ENCODE measurements around the gene SPG7. TPM values are rescaled to one million over a fixed set of nuclear protein-coding genes. Genes with fewer than 3 reads are reported as not detected.

The SPG7 gene
- 538 and 821 TPM in 2 replicates for total RNA-seq (2011; cell fraction: chromatin; rRNA removed; ENCODE audit: low replicate concordance)
- total RNA-seq (2011; cell fraction: nucleolus; rRNA removed), result 360 and 372 TPM in 2 replicates
- 370 and 431 TPM in 2 replicates for total RNA-seq (2011; cell fraction: nucleoplasm; rRNA removed)
- total RNA-seq (2014; rRNA removed) (67.4 and 136 TPM in 2 replicates), total RNA-seq (2014; rRNA removed; fragmentation: Illumina TruSeq; extraction: Trizol) (37.3 and 41.2 TPM in 2 replicates), total RNA-seq (2015; rRNA removed; fragmentation: Illumina TruSeq; extraction: Trizol) (51.9 and 55.5 TPM in 2 replicates), total RNA-seq (2021) (74.8 and 75.4 TPM in 2 replicates), polyA plus RNA-seq (2011; rRNA removed) (44.2 and 53.2 TPM in 2 replicates), polyA plus RNA-seq (2014; fragmentation: Illumina TruSeq; extraction: Trizol) (49.2 and 49.4 TPM in 2 replicates), polyA plus RNA-seq (2014; fragmentation: Nextera tagmentation; extraction: Ambion mirVana) (1 to 10 TPM; 5.8 to 7.0 TPM), polyA plus RNA-seq (2014; rRNA removed) (62.6 and 89.1 TPM in 2 replicates), polyA minus RNA-seq (2011; rRNA and poly(A)+ RNA removed) (44.3 and 53.3 TPM in 2 replicates), Bru-seq, nascent RNA (percentile 67 among the genes with signal in this experiment), BruChase-seq, experiment 1, labeled RNA remaining after a 2-hour chase (percentile 67 among the genes with signal in this experiment), BruChase-seq, experiment 2, labeled RNA remaining after a 6-hour chase (percentile 68 among the genes with signal in this experiment)
- 33.7 and 35.7 TPM in 2 replicates for polyA plus RNA-seq (2011; cell fraction: cytosol; rRNA removed)
- polyA plus RNA-seq (2011; cell fraction: nucleus; rRNA removed), result 243 and 279 TPM in 2 replicates
- polyA plus RNA-seq (2012), result 41.5 and 49.6 TPM in 2 replicates
- 30.5 and 50.1 TPM in 2 replicates for polyA minus RNA-seq (2011; cell fraction: cytosol; rRNA and poly(A)+ RNA removed)
- polyA minus RNA-seq (2011; cell fraction: nucleus; rRNA and poly(A)+ RNA removed), result 79.4 and 87.9 TPM in 2 replicates
- long read RNA-seq, experiment 1, full-length matches to known transcripts, result 101 of 225 reads
- long read RNA-seq, experiment 1, partial matches to known transcripts, result 80 of 225 reads
- long read RNA-seq, experiment 1, other reads (novel, unspliced or antisense), result 44 of 225 reads
- long read RNA-seq, experiment 2, partial matches to known transcripts, result 11 of 26 reads
- long read RNA-seq, experiment 2, other reads (novel, unspliced or antisense), result 7 of 26 reads
- long read RNA-seq, experiment 3, full-length matches to known transcripts, result 13 of 22 reads
- long read RNA-seq, experiment 3, partial matches to known transcripts, result 6 of 22 reads
- long read RNA-seq, experiment 3, other reads (novel, unspliced or antisense), result 3 of 22 reads

DNA sequence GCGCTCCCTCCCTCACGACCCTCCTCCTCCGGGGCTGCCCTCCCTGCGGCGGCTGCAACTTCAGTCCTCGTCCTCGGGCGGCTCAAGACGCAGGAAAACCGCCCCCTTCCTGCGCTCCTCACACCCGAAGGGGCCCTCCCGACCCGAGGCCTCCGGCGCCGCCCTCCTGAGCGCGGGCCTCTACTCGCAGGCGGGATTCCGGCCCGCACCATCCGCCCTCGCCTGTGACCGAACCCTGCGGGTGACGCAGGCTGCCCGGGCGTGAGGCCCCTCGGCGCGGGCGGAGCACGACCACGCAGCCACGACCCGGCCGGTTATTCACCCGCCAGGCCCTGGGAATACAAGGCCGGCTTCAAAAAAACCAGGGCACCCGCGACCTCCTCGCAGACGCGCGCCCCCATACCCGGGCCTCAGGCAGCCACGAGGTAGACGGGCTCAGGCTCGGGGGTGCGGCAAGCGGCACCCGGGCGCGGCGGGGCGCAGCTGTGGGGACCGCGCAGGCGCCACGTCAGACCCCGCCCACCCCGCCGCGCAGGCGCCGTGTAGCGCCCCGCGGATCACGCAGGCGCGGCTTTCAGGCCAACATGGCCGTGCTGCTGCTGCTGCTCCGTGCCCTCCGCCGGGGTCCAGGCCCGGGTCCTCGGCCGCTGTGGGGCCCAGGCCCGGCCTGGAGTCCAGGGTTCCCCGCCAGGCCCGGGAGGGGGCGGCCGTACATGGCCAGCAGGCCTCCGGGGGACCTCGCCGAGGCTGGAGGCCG is at the start of gene SPG7:
SPG7 (plus strand) TSS at position 570 of the 757 bp plus-strand sequence; CDS start at position 585, 15 bp downstream.
- peak within 1 kb of the TSS; percentile 90 for H3K27ac ChIP-seq (ENCODE audit: extremely low read depth, low read depth, low read length)
- H3K9me3 ChIP-seq (replicated peaks; ENCODE audit: control insufficient read depth, insufficient read depth, low read depth, low read length), result no peaks in the 10 kb centered on the region
- H3K4me3 ChIP-seq, result peak within 1 kb of the TSS; percentile 77
- DNase-seq (ENCODE audit: extremely low read depth in 1 of 4, low spot score in 3 of 4) (peak; percentile 93 to 96 (median 94)), ATAC-seq (peak; percentile 83), FAIRE-seq (peak; percentile 58)
- peaks cover 26% of the 10 kb centered on the region for H3K36me3 ChIP-seq (ENCODE audit: control insufficient read depth, insufficient read depth, low read length)
- H4K20me1 ChIP-seq (replicated peaks; ENCODE audit: control insufficient read depth, insufficient read depth, low read length), result no peaks in the 10 kb centered on the region; the same call in 1 of the 2 replicates
- CTCF ChIA-PET (ENCODE audit: low intra/inter-chr PET ratio), result interaction anchor here (0.8 to 1.2 kb wide), 2 partner anchors 166 to 174 kb away, joined by 3 to 12 read pairs; no protein-coding TSS in a partner anchor
- H3K9me1 ChIP-seq (ENCODE audit: control insufficient read depth, insufficient read depth, low read length), result no peaks in the 10 kb centered on the region
- H3K27me3 ChIP-seq (ENCODE audit: control insufficient read depth in 2 of 2, insufficient read depth in 2 of 2, low read length in 2 of 2), result no peaks in the 10 kb centered on the region; a peak in 1 of 5 replicates
- peak within 1 kb of the TSS; percentile 93 to 99 for H3K9ac ChIP-seq (ENCODE audit: insufficient read depth in 1 of 2, low read depth in 2 of 2, low read length in 2 of 2)
- POLR2A ChIA-PET, result interaction anchor here (0.6 to 2.0 kb wide), 13 partner anchors 9 to 724 kb away, joined by 3 to 9 read pairs (median 4); no protein-coding TSS in a partner anchor
- H3K4me2 ChIP-seq (ENCODE audit: insufficient read depth, low read length), result peak within 1 kb of the TSS; percentile 95
- peak within 1 kb of the TSS; percentile 88 for H2AFZ ChIP-seq (ENCODE audit: low read depth, low read length)
- in situ Hi-C loops (cut with MboI), result no loop called here
- TSS peak; percentile 67 for BruUV-seq (replicated peaks)
- WGBS (ENCODE audit: insufficient coverage, low coverage, missing lambda C conversion rate), result 0% methylated on average over 48 of the region's 90 CpGs
- H3K4me1 ChIP-seq (replicated peaks in 1 of 2; ENCODE audit: control insufficient read depth in 2 of 2, insufficient read depth in 2 of 2, low read length in 2 of 2), result peaks cover 29 to 55% of the 10 kb centered on the region in 2 experiments; a peak in 4 of 5 replicates
- intact Hi-C loops (cut with micrococcal nuclease), result loop anchor here (5.0 to 10.0 kb wide), 4 partner anchors 53 to 696 kb away; partner anchors contain the start of genes APRT and ZNF778
- peaks cover 56% of the 10 kb centered on the region for H3K79me2 ChIP-seq (ENCODE audit: control insufficient read depth, insufficient read depth, low read length)
- TF ChIP-seq NKRF (IDR thresholded peaks at IDR 0.05; ENCODE audit: borderline replicate concordance) (peak; percentile 85; the same call in 1 of the 2 replicates), E2F3 (CRISPR knock-in tag; IDR thresholded peaks at IDR 0.05) (peak; percentile 38; the same call in 1 of the 2 replicates), SNRNP70 (optimal IDR thresholded peaks at IDR 0.05; ENCODE audit: low read depth, low read length) (no peak), SP2 (IDR thresholded peaks at IDR 0.05; ENCODE audit: extremely low read depth, low read depth, low read length, poor library complexity, severe bottlenecking) (no peak)
- TF ChIP-seq, protein P1, sequence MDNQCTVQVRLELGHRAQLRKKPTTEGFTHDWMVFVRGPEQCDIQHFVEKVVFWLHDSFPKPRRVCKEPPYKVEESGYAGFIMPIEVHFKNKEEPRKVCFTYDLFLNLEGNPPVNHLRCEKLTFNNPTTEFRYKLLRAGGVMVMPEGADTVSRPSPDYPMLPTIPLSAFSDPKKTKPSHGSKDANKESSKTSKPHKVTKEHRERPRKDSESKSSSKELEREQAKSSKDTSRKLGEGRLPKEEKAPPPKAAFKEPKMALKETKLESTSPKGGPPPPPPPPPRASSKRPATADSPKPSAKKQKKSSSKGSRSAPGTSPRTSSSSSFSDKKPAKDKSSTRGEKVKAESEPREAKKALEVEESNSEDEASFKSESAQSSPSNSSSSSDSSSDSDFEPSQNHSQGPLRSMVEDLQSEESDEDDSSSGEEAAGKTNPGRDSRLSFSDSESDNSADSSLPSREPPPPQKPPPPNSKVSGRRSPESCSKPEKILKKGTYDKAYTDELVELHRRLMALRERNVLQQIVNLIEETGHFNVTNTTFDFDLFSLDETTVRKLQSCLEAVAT (IDR thresholded peaks at IDR 0.05), result peak in 1 of 2 experiments; percentile 38; a peak in 1 of 4 replicates
- TF ChIP-seq, protein P2, sequence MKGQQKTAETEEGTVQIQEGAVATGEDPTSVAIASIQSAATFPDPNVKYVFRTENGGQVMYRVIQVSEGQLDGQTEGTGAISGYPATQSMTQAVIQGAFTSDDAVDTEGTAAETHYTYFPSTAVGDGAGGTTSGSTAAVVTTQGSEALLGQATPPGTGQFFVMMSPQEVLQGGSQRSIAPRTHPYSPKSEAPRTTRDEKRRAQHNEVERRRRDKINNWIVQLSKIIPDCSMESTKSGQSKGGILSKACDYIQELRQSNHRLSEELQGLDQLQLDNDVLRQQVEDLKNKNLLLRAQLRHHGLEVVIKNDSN (CRISPR knock-in tag; IDR thresholded peaks at IDR 0.05), result no peak
- TF ChIP-seq, protein P3, sequence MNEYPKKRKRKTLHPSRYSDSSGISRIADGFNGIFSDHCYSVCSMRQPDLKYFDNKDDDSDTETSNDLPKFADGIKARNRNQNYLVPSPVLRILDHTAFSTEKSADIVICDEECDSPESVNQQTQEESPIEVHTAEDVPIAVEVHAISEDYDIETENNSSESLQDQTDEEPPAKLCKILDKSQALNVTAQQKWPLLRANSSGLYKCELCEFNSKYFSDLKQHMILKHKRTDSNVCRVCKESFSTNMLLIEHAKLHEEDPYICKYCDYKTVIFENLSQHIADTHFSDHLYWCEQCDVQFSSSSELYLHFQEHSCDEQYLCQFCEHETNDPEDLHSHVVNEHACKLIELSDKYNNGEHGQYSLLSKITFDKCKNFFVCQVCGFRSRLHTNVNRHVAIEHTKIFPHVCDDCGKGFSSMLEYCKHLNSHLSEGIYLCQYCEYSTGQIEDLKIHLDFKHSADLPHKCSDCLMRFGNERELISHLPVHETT (CRISPR knock-in tag; conservative IDR thresholded peaks at IDR 0.05 in 1 of 2, IDR thresholded peaks at IDR 0.05 in 1 of 2), result peak in 1 of 2 experiments; percentile 78; a peak in 2 of 4 replicates
